ENCODE results near the gene IP6K3. TPM values are rescaled to one million over a fixed set of nuclear protein-coding genes. Genes with fewer than 3 reads are reported as not detected.

IP6K3 gene
- total RNA-seq, 1 donor from 2014 or later = not detected

GRCh38 chr6:33768644-33769120, 22.0 kb upstream of the IP6K3 start:
- peak in 1 of 2 donors; percentile 90 for DNase-seq (ENCODE audit: low spot score in 2 of 2)
- peaks cover 12 to 44% of the 10 kb centered on the region in 2 donors for H3K4me1 ChIP-seq
- H3K27ac ChIP-seq = peak overlapping the region; percentile 80 to 92
- intact Hi-C loops (cut with DNase I) = loop anchor here (2.0 to 5.0 kb wide), 2 partner anchors 181 to 386 kb away; no protein-coding TSS in a partner anchor
- H3K4me3 ChIP-seq = no peak overlapping the region
- no peaks in the 10 kb centered on the region for H3K9me3 ChIP-seq
- no peaks in the 10 kb centered on the region for H3K27me3 ChIP-seq
- H3K36me3 ChIP-seq = peaks cover 14 to 16% of the 10 kb centered on the region in 2 donors
- TF ChIP-seq, protein P1, sequence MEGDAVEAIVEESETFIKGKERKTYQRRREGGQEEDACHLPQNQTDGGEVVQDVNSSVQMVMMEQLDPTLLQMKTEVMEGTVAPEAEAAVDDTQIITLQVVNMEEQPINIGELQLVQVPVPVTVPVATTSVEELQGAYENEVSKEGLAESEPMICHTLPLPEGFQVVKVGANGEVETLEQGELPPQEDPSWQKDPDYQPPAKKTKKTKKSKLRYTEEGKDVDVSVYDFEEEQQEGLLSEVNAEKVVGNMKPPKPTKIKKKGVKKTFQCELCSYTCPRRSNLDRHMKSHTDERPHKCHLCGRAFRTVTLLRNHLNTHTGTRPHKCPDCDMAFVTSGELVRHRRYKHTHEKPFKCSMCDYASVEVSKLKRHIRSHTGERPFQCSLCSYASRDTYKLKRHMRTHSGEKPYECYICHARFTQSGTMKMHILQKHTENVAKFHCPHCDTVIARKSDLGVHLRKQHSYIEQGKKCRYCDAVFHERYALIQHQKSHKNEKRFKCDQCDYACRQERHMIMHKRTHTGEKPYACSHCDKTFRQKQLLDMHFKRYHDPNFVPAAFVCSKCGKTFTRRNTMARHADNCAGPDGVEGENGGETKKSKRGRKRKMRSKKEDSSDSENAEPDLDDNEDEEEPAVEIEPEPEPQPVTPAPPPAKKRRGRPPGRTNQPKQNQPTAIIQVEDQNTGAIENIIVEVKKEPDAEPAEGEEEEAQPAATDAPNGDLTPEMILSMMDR (IDR thresholded peaks at IDR 0.05) = peak; percentile 52 to 77 (median 67)

GRCh38 chr6:33766921-33767907, 20.5 kb upstream of the IP6K3 start:
- no peak for DNase-seq (ENCODE audit: low spot score in 2 of 2)
- no peak overlapping the region for H3K27ac ChIP-seq
- H3K36me3 ChIP-seq = peaks cover under 1 to 1% of the 10 kb centered on the region in 2 donors
- TF ChIP-seq, protein P1 (IDR thresholded peaks at IDR 0.05) = no peak
- H3K27me3 ChIP-seq = no peaks in the 10 kb centered on the region
- no peaks in the 10 kb centered on the region for H3K9me3 ChIP-seq
- H3K4me1 ChIP-seq = peaks cover 11 to 33% of the 10 kb centered on the region in 2 donors
- H3K4me3 ChIP-seq = no peak overlapping the region
- intact Hi-C loops (cut with DNase I) = loop anchor here (5.0 kb wide), 1 partner anchor 180 kb away; no protein-coding TSS in a partner anchor

DNA sequence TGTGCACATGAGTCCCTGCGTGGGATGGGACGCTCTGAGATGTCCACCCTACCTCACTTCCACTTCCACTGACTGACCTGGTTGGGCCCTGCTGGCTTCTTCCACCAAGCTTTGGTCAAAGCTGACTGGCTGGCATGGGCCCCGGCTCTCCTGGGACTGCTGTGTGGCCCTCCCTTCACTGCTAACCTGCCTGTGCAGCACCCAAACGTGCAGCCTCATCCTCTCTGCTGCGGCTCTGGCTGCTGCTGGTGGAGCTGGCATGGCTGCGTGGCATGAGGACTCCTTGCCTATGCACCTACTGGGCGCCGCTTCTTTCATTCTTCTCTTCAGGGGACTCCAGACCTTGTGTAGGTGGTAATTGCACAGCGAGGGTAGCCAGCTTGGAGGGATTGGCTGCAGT, 18.7 kb upstream of the IP6K3 start:
- Histone ChIP-seq H3K36me3 (no peaks in the 10 kb centered on the region), H3K27ac (no peak overlapping the region), H3K27me3 (no peaks in the 10 kb centered on the region), H3K9me3 (no peaks in the 10 kb centered on the region), H3K4me1 (peaks cover under 1 to 16% of the 10 kb centered on the region in 2 donors), H3K4me3 (no peak overlapping the region)
- intact Hi-C loops (cut with DNase I) = loop anchor here (5.0 kb wide), 1 partner anchor 178 kb away; no protein-coding TSS in a partner anchor
- TF ChIP-seq, protein P1 (IDR thresholded peaks at IDR 0.05) = no peak
- DNase-seq (ENCODE audit: low spot score in 2 of 2) = no peak

DNA sequence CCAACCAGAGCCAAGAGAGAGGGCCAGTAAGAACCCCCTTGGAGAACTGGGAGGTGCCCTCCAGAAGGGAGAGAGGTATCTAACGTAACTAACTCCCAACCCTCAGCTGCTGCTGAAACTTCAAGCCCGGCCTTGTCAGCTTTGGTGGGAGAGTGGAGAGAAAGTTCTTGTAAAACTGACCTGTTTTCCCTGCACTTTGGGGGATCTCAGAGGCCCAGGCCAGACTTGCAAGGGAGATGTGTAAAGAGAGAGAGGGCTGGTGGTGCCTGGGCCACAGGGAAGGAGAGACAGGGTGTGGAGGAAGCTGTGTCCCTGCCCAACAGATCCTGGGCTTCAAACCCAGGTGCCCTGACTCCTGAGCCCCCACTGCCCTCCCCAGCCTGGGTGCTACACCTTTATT, 17.3 kb upstream of the IP6K3 start:
- no peak for DNase-seq (ENCODE audit: low spot score in 2 of 2)
- TF ChIP-seq, protein P1 (IDR thresholded peaks at IDR 0.05) = no peak
- H3K27ac ChIP-seq = no peak overlapping the region
- H3K9me3 ChIP-seq = no peaks in the 10 kb centered on the region
- intact Hi-C loops (cut with DNase I) = no loop called here
- no peaks in the 10 kb centered on the region for H3K36me3 ChIP-seq
- H3K4me3 ChIP-seq = no peak overlapping the region
- peaks cover 0 to 4% of the 10 kb centered on the region in 2 donors for H3K4me1 ChIP-seq
- H3K27me3 ChIP-seq = no peaks in the 10 kb centered on the region

GRCh38 chr6:33763483-33763882, 16.8 kb upstream of the IP6K3 start:
- DNase-seq (ENCODE audit: low spot score in 2 of 2) = no peak
- intact Hi-C loops (cut with DNase I) = no loop called here
- H3K27ac ChIP-seq = no peak overlapping the region
- no peaks in the 10 kb centered on the region for H3K27me3 ChIP-seq
- H3K36me3 ChIP-seq = no peaks in the 10 kb centered on the region
- H3K4me1 ChIP-seq = no peaks in the 10 kb centered on the region
- TF ChIP-seq, protein P1 (IDR thresholded peaks at IDR 0.05) = no peak
- no peak overlapping the region for H3K4me3 ChIP-seq
- no peaks in the 10 kb centered on the region for H3K9me3 ChIP-seq
